IMR-90 (cell line): Measurements from ENCODE around the gene BET1. TPM values are rescaled to one million over a fixed set of nuclear protein-coding genes. Genes with fewer than 3 reads are reported as not detected.

ENCODE experiments used
- ATAC-seq: fragments of 200-7000 bp; cut with Tn5 transposase; 2 replicates; pipeline ENCODE4 v1.9.1; 2020; ENCODE audit warnings: low read depth, mild to moderate bottlenecking, moderate library complexity
- BruUV-seq: library from RNA; stranded (reverse); fragments of 400-500 nt; replicated peaks from 2 replicates; lab custom pipeline; 2021; lab: Mats Ljungman, UMichigan
- CTCF ChIA-PET: fragments of 300-600 bp; formaldehyde crosslinking; extraction: SDS; loops from one replicate; lab custom pipeline; 2021; ENCODE audit warnings: antibody characterized with exemption; lab: Yijun Ruan, JAX
- POLR2A ChIA-PET: fragments of 300-600 bp; sonication (Branson Sonifier 250); formaldehyde crosslinking; loops from one replicate; lab custom pipeline; 2022; ENCODE audit warnings: antibody characterized with exemption; ENCODE audit not compliant: unreplicated experiment; lab: Charles Lee
- DNase-seq: peaks from one replicate; pipeline ENCODE4 v3.0.0; 2013
- H2AFZ ChIP-seq: replicated peaks from 2 replicates; pipeline ENCODE3; 2013; ENCODE audit warnings: low read length, mild to moderate bottlenecking; ENCODE audit not compliant: poor library complexity
- H2AK5ac ChIP-seq: 2 replicates; pipeline ENCODE4 v1.6.1; 2013; ENCODE audit warnings: low read depth, low read length, inconsistent platforms
- H2AK9ac ChIP-seq: replicated peaks from 2 replicates; pipeline ENCODE3; 2013; ENCODE audit warnings: mild to moderate bottlenecking, low read depth, low read length, moderate library complexity; ENCODE audit not compliant: poor library complexity
- H2BK120ac ChIP-seq: 2 replicates; pipeline ENCODE4 v1.6.1; 2013; ENCODE audit warnings: low read depth, low read length, inconsistent platforms
- H2BK15ac ChIP-seq: 3 replicates; pipeline ENCODE4 v1.6.1; 2013; ENCODE audit warnings: low read depth, low read length, inconsistent platforms
- H2BK20ac ChIP-seq: 2 replicates; pipeline ENCODE4 v1.6.1; 2013; ENCODE audit warnings: low read depth, mild to moderate bottlenecking, inconsistent platforms, low read length, moderate library complexity
- H2BK5ac ChIP-seq: 2 replicates; pipeline ENCODE4 v1.6.1; 2013; ENCODE audit warnings: mild to moderate bottlenecking, low read depth, low read length, inconsistent platforms; ENCODE audit not compliant: poor library complexity, severe bottlenecking
- H3K14ac ChIP-seq: replicated peaks from 2 replicates; pipeline ENCODE4 v1.6.1; 2013; ENCODE audit warnings: low read depth, low read length, inconsistent platforms
- H3K18ac ChIP-seq: 2 replicates; pipeline ENCODE4 v1.6.1; 2013; ENCODE audit warnings: low read depth, low read length, control low read depth
- H3K23ac ChIP-seq: 2 replicates; pipeline ENCODE4 v1.6.1; 2013; ENCODE audit warnings: low read depth, low read length, inconsistent platforms
- H3K27ac ChIP-seq: 2 replicates; pipeline ENCODE4 v1.5.1; 2013; ENCODE audit warnings: mild to moderate bottlenecking, control low read depth, low read length; ENCODE audit not compliant: insufficient read depth
- H3K27me3 ChIP-seq: 2 replicates; pipeline ENCODE4 v1.6.1; 2013; ENCODE audit warnings: low read length; ENCODE audit not compliant: control insufficient read depth, insufficient read depth
- H3K36me3 ChIP-seq: 2 replicates; pipeline ENCODE4 v1.6.1; 2013; ENCODE audit warnings: low read length, mixed read lengths; ENCODE audit not compliant: control insufficient read depth, insufficient read depth
- H3K4ac ChIP-seq: 2 replicates; pipeline ENCODE4 v1.6.1; 2013; ENCODE audit warnings: low read depth, low read length, inconsistent platforms
- H3K4me1 ChIP-seq: 2 replicates; pipeline ENCODE4 v1.6.1; 2013; ENCODE audit warnings: low read length, mixed read lengths; ENCODE audit not compliant: control insufficient read depth, insufficient read depth
- H3K4me2 ChIP-seq: 2 replicates; pipeline ENCODE4 v1.6.1; 2013; ENCODE audit warnings: low read depth, mild to moderate bottlenecking, control low read depth, low read length, moderate library complexity
- H3K4me3 ChIP-seq: 2 replicates; pipeline ENCODE4 v1.5.1; 2013; ENCODE audit warnings: low read depth, mild to moderate bottlenecking, control low read depth, low read length, moderate library complexity; ENCODE audit not compliant: insufficient read depth
- H3K56ac ChIP-seq: 2 replicates; pipeline ENCODE4 v1.6.1; 2013; ENCODE audit warnings: low read length, inconsistent platforms; ENCODE audit not compliant: insufficient read depth; ENCODE audit errors: extremely low read depth
- H3K79me1 ChIP-seq, 2 experiments: 2 replicates each; pipeline ENCODE4 v1.6.1; 2013; ENCODE audit warnings: low read length in 2 of 2, inconsistent platforms in 1 of 2, low read depth in 1 of 2
- H3K9ac ChIP-seq: 2 replicates; pipeline ENCODE4 v1.6.1; 2013; ENCODE audit warnings: low read depth, low read length, control low read depth
- H3K9me1 ChIP-seq: 2 replicates; pipeline ENCODE4 v1.6.1; 2013; ENCODE audit warnings: low read length, inconsistent platforms; ENCODE audit not compliant: insufficient read depth
- H3K9me3 ChIP-seq: 2 replicates; pipeline ENCODE4 v1.6.1; 2013; ENCODE audit warnings: low read length; ENCODE audit not compliant: control insufficient read depth, insufficient read depth
- H4K20me1 ChIP-seq: 2 replicates; pipeline ENCODE4 v1.6.1; 2013; ENCODE audit warnings: low read length, inconsistent platforms; ENCODE audit not compliant: insufficient read depth
- H4K5ac ChIP-seq: 2 replicates; pipeline ENCODE4 v1.6.1; 2013; ENCODE audit warnings: mild to moderate bottlenecking, low read depth, low read length, control low read depth
- H4K8ac ChIP-seq, 2 experiments: 2 replicates each; pipeline ENCODE4 v1.6.1; 2013; ENCODE audit warnings: low read depth in 2 of 2, low read length in 2 of 2, control low read depth in 1 of 2, inconsistent platforms in 1 of 2
- H4K91ac ChIP-seq: 2 replicates; pipeline ENCODE4 v1.6.1; 2013; ENCODE audit warnings: low read depth, low read length, inconsistent platforms; ENCODE audit not compliant: insufficient read depth
- BHLHE40 ChIP-seq: fragments of 150-350 bp; IDR thresholded peaks from 2 replicates; pipeline ENCODE4 v1.6.1; 2016; ENCODE audit warnings: mild to moderate bottlenecking, low read depth, low read length
- CEBPB ChIP-seq: IDR thresholded peaks from 2 replicates; pipeline ENCODE4 v1.6.1; 2012; ENCODE audit warnings: low read depth, low read length, improper control_type of control experiment
- CHD1 ChIP-seq: IDR thresholded peaks from 2 replicates; pipeline ENCODE4 v1.6.1; 2012; ENCODE audit warnings: low read depth, low read length, improper control_type of control experiment
- CTCF ChIP-seq: conservative IDR thresholded peaks from 2 replicates; pipeline ENCODE4 v1.5.1; 2012; ENCODE audit warnings: mild to moderate bottlenecking, low read depth, low read length, improper control_type of control experiment
- ELK1 ChIP-seq: fragments of 150-350 bp; IDR thresholded peaks from 2 replicates; pipeline ENCODE4 v1.6.1; 2016; ENCODE audit warnings: low read depth, mild to moderate bottlenecking, low read length, moderate library complexity, borderline replicate concordance
- FOS ChIP-seq: fragments of 150-350 bp; IDR thresholded peaks from 2 replicates; pipeline ENCODE4 v1.6.1; 2016; ENCODE audit warnings: low read depth, low read length
- MAFK ChIP-seq: IDR thresholded peaks from 2 replicates; pipeline ENCODE4 v1.6.1; 2012; ENCODE audit warnings: low read depth, low read length, improper control_type of control experiment
- MAZ ChIP-seq: IDR thresholded peaks from 2 replicates; pipeline ENCODE4 v1.6.1; 2012; ENCODE audit warnings: low read depth, mild to moderate bottlenecking, low read length, improper control_type of control experiment, moderate library complexity, borderline replicate concordance
- MXI1 ChIP-seq: IDR thresholded peaks from 2 replicates; pipeline ENCODE4 v1.6.1; 2012; ENCODE audit warnings: low read depth, mild to moderate bottlenecking, low read length, moderate library complexity, borderline replicate concordance
- NFE2L2 ChIP-seq: fragments of 150-350 bp; IDR thresholded peaks from 2 replicates; pipeline ENCODE4 v1.6.1; 2016; ENCODE audit warnings: low read depth, mild to moderate bottlenecking, low read length
- POLR2A ChIP-seq: IDR thresholded peaks from 2 replicates; pipeline ENCODE4 v1.6.1; 2012; ENCODE audit warnings: mild to moderate bottlenecking, low read depth, low read length
- RAD21 ChIP-seq: IDR thresholded peaks from 2 replicates; pipeline ENCODE4 v1.6.1; 2012; ENCODE audit warnings: low read length, improper control_type of control experiment
- RCOR1 ChIP-seq: IDR thresholded peaks from 2 replicates; pipeline ENCODE4 v1.6.1; 2012; ENCODE audit warnings: mild to moderate bottlenecking, low read length, improper control_type of control experiment; ENCODE audit not compliant: insufficient replicate concordance
- RFX5 ChIP-seq: IDR thresholded peaks from 2 replicates; pipeline ENCODE4 v1.8.0; 2012; ENCODE audit warnings: low read depth, mild to moderate bottlenecking, low read length, moderate library complexity
- SMC3 ChIP-seq: fragments of 150-350 bp; IDR thresholded peaks from 2 replicates; pipeline ENCODE4 v1.6.1; 2016; ENCODE audit warnings: low read depth, mild to moderate bottlenecking, antibody characterized with exemption, low read length, moderate library complexity
- USF2 ChIP-seq: fragments of 150-350 bp; IDR thresholded peaks from 2 replicates; pipeline ENCODE4 v1.6.1; 2017; ENCODE audit warnings: mild to moderate bottlenecking, antibody characterized with exemption, low read length, low read depth
- WGBS, 2 experiments: methylation state at CpG; one replicate each; pipeline versions ENCODE4 v1.1.5 to v1.1.7; 2013; ENCODE audit warnings: missing lambda C conversion rate in 2 of 2; ENCODE audit not compliant: insufficient read length in 1 of 2; ENCODE audit errors: extremely low coverage in 2 of 2; 5-methylcytosine and 5-hydroxymethylcytosine counted together
- dilution Hi-C: fragments of 300-500 bp; cut with HindIII; formaldehyde crosslinking; loops from one replicate; pipeline ENCODE4 v1.14.3; 2018; ENCODE audit warnings: low sequenced_read_pairs; ENCODE audit not compliant: unreplicated experiment
- in situ Hi-C: fragments of 300-500 bp; cut with MboI; formaldehyde crosslinking; loops from 3 replicates; pipeline ENCODE4 v1.14.3; 2019; ENCODE audit warnings: low sequenced_read_pairs, inconsistent platforms, mixed read lengths
- intact Hi-C: fragments of 100-400 bp; cut with micrococcal nuclease; formaldehyde crosslinking; loops from 2 replicates; pipeline ENCODE4 v1.10.0; 2022
- polyA plus RNA-seq, 3 experiments: library from polyadenylated mRNA; depleted of rRNA; stranded (reverse); fragments of >200 nt; gene quantifications; 2 replicates each; pipeline ENCODE4 v1.2.3, GENCODE V29; 2012; ENCODE audit warnings: low replicate concordance in 1 of 3
- total RNA-seq: library from RNA; depleted of rRNA; stranded (reverse); fragments of >200 nt; gene quantifications from 2 replicates; pipeline ENCODE4 v1.2.3, GENCODE V29; 2012

BET1 gene
- total and polyA plus RNA-seq, 2 of the 4 experiments (the other 2 are of a cell fraction) = 9.9 to 33.2 TPM

GRCh38 chr7:94047956-94048355 lies 43.8 kb upstream of the BET1 start:
- H3K4me2 ChIP-seq = no peak overlapping the region
- H2BK20ac ChIP-seq = no peak overlapping the region
- no peak overlapping the region for H3K23ac ChIP-seq
- H3K9ac ChIP-seq = no peak overlapping the region
- in situ Hi-C loops (no loop called here), intact Hi-C loops (no loop called here), dilution Hi-C loops (no loop called here)
- no peak for TF ChIP-seq RAD21
- TF ChIP-seq MXI1 = no peak
- TF ChIP-seq CHD1 = no peak
- no peak for TF ChIP-seq ELK1
- no peak for TF ChIP-seq CEBPB
- TF ChIP-seq MAFK = no peak
- TF ChIP-seq CTCF = no peak
- TF ChIP-seq MAZ = no peak
- no peak for TF ChIP-seq USF2
- no peak for TF ChIP-seq RCOR1
- no peak for TF ChIP-seq FOS
- TF ChIP-seq SMC3 = no peak
- no peak for TF ChIP-seq NFE2L2
- TF ChIP-seq POLR2A = no peak
- no peak for TF ChIP-seq RFX5
- TF ChIP-seq BHLHE40 = no peak
- CTCF ChIA-PET = interaction anchor here (0.9 kb wide), 1 partner anchor 321 kb away, joined by 4 read pairs; no protein-coding TSS in a partner anchor
- H2BK120ac ChIP-seq = no peak overlapping the region
- no peak for ATAC-seq
- H3K9me3 ChIP-seq = no peaks in the 10 kb centered on the region
- DNase-seq = no peak
- no peak overlapping the region for H3K56ac ChIP-seq
- no peak overlapping the region for H3K4me3 ChIP-seq
- H4K20me1 ChIP-seq = no peaks in the 10 kb centered on the region
- no peak overlapping the region for H2AK9ac ChIP-seq
- no peaks in the 10 kb centered on the region for H3K27me3 ChIP-seq
- no peak overlapping the region for H3K18ac ChIP-seq
- H4K5ac ChIP-seq = no peak overlapping the region
- no peak overlapping the region for H4K8ac ChIP-seq
- peaks cover 2% of the 10 kb centered on the region; the same call in 1 of the 2 replicates for H3K4me1 ChIP-seq
- H2AK5ac ChIP-seq = no peak overlapping the region
- no peak overlapping the region for H2BK5ac ChIP-seq
- no peak overlapping the region for H3K27ac ChIP-seq
- H3K4ac ChIP-seq = no peak overlapping the region
- no peaks in the 10 kb centered on the region for H3K9me1 ChIP-seq
- H3K14ac ChIP-seq = no peak overlapping the region
- H3K36me3 ChIP-seq = no peaks in the 10 kb centered on the region
- H4K91ac ChIP-seq = no peak overlapping the region
- no TSS peak for BruUV-seq
- no peak overlapping the region; the same call in 2 of the 3 replicates for H2BK15ac ChIP-seq
- POLR2A ChIA-PET = no interaction called here
- WGBS, 2 experiments = 100% methylated on average over 1 of the region's 1 CpG; no CpG with 5 or more reads in 1 of the 2 experiments
- H2AFZ ChIP-seq = no peak overlapping the region
- no peaks in the 10 kb centered on the region for H3K79me1 ChIP-seq
